Measurements from ENCODE around the gene LIPE. TPM values are rescaled to one million over a fixed set of nuclear protein-coding genes. Genes with fewer than 3 reads are reported as not detected.
A peak's percentile ranks its signal among the peaks of the same experiment; 100 is the strongest.

The LIPE gene
- total RNA-seq, 1 donor from 2014 or later = 55.8 TPM

GRCh38 chr19:42420055-42420544 lies 7.1 kb downstream of the LIPE start:
- peak; percentile 65 for TF ChIP-seq CTCF (IDR thresholded peaks at IDR 0.05; ENCODE audit: borderline replicate concordance)
- DNase-seq = no peak
- Histone ChIP-seq H3K27me3 (ENCODE audit: low read depth) (no peaks in the 10 kb centered on the region), H3K9me3 (replicated peaks) (no peaks in the 10 kb centered on the region), H3K4me1 (peaks cover 64% of the 10 kb centered on the region), H3K4me3 (peak overlapping the region; percentile 40), H3K36me3 (peaks cover 15% of the 10 kb centered on the region), H3K27ac (replicated peaks) (peak overlapping the region; percentile 90)
- intact Hi-C loops (cut with micrococcal nuclease) = no loop called here

GRCh38 chr19:42419309-42419708 lies 7.9 kb downstream of the LIPE start:
- H3K9me3 ChIP-seq (replicated peaks) = no peaks in the 10 kb centered on the region
- peak overlapping the region; percentile 40 for H3K4me3 ChIP-seq
- TF ChIP-seq CTCF (IDR thresholded peaks at IDR 0.05; ENCODE audit: borderline replicate concordance) = no peak
- peaks cover 57% of the 10 kb centered on the region for H3K4me1 ChIP-seq
- H3K27me3 ChIP-seq (ENCODE audit: low read depth) = no peaks in the 10 kb centered on the region
- H3K27ac ChIP-seq (replicated peaks) = peak overlapping the region; percentile 90
- H3K36me3 ChIP-seq = peaks cover 23% of the 10 kb centered on the region
- intact Hi-C loops (cut with micrococcal nuclease) = no loop called here
- DNase-seq = peak; percentile 57

GRCh38 chr19:42412661-42413076 lies 14.5 kb downstream of the LIPE start:
- no peak for DNase-seq
- Histone ChIP-seq H3K4me3 (no peak overlapping the region), H3K27ac (replicated peaks) (peak overlapping the region; percentile 70), H3K36me3 (peaks cover 44% of the 10 kb centered on the region), H3K4me1 (peaks cover 44% of the 10 kb centered on the region), H3K9me3 (replicated peaks) (no peaks in the 10 kb centered on the region), H3K27me3 (ENCODE audit: low read depth) (no peaks in the 10 kb centered on the region)
- TF ChIP-seq CTCF (IDR thresholded peaks at IDR 0.05; ENCODE audit: borderline replicate concordance) = no peak
- intact Hi-C loops (cut with micrococcal nuclease) = no loop called here

GRCh38 chr19:42412227-42412626 lies 15.0 kb downstream of the LIPE start:
- Histone ChIP-seq H3K9me3 (replicated peaks) (no peaks in the 10 kb centered on the region), H3K27ac (replicated peaks) (peak overlapping the region; percentile 70), H3K36me3 (peaks cover 46% of the 10 kb centered on the region), H3K27me3 (ENCODE audit: low read depth) (no peaks in the 10 kb centered on the region), H3K4me1 (peaks cover 44% of the 10 kb centered on the region), H3K4me3 (no peak overlapping the region)
- no peak for TF ChIP-seq CTCF (IDR thresholded peaks at IDR 0.05; ENCODE audit: borderline replicate concordance)
- intact Hi-C loops (cut with micrococcal nuclease) = no loop called here
- no peak for DNase-seq

- DNase-seq = no peak
- peaks cover 44% of the 10 kb centered on the region for H3K4me1 ChIP-seq
- TF ChIP-seq CTCF (IDR thresholded peaks at IDR 0.05; ENCODE audit: borderline replicate concordance) = no peak
- no peak overlapping the region for H3K4me3 ChIP-seq
- no peak overlapping the region for H3K27ac ChIP-seq (replicated peaks)
- intact Hi-C loops (cut with micrococcal nuclease) = no loop called here
- H3K9me3 ChIP-seq (replicated peaks) = no peaks in the 10 kb centered on the region
- H3K27me3 ChIP-seq (ENCODE audit: low read depth) = no peaks in the 10 kb centered on the region
- H3K36me3 ChIP-seq = peaks cover 48% of the 10 kb centered on the region
Observed at GRCh38 chr19:42411581-42412178, 15.5 kb downstream of the LIPE start.

Measured in left ventricle myocardium inferior (tissue), 1 donor.